ACC112 (cell line): ENCODE measurements around the gene NUB1.

ENCODE experiments used
- H2AFZ ChIP-seq: fragments of 200-600 bp; sonication (generic); one replicate; pipeline ENCODE4 v1.6.0; 2017; ENCODE audit warnings: antibody characterized with exemption, low read length; ENCODE audit not compliant: unreplicated experiment
- H3K27ac ChIP-seq: fragments of 200-600 bp; sonication (generic); 2 replicates; pipeline ENCODE4 v1.5.1; 2014; ENCODE audit warnings: low read depth, mild to moderate bottlenecking, antibody characterized with exemption, low read length, moderate library complexity
- H3K27me3 ChIP-seq: fragments of 200-600 bp; sonication (generic); 2 replicates; pipeline ENCODE4 v1.6.1; 2014; ENCODE audit warnings: mild to moderate bottlenecking, antibody characterized with exemption, low read length, moderate library complexity, mixed read lengths; ENCODE audit not compliant: insufficient read depth
- H3K36me3 ChIP-seq: fragments of 200-600 bp; sonication (generic); 2 replicates; pipeline ENCODE4 v1.6.1; 2016; ENCODE audit warnings: mild to moderate bottlenecking, antibody characterized with exemption, low read length, moderate library complexity, mixed read lengths; ENCODE audit not compliant: insufficient read depth
- H3K4me1 ChIP-seq: fragments of 200-600 bp; sonication (generic); one replicate; pipeline ENCODE4 v1.6.1; 2016; ENCODE audit warnings: low read length, mixed read lengths; ENCODE audit not compliant: insufficient read depth, unreplicated experiment, control insufficient read depth
- H3K4me3 ChIP-seq: fragments of 200-600 bp; sonication (generic); 2 replicates; pipeline ENCODE4 v1.5.1; 2014; ENCODE audit warnings: mild to moderate bottlenecking, low read depth, low read length
- H3K79me2 ChIP-seq: fragments of 200-600 bp; sonication (generic); one replicate; pipeline ENCODE4 v1.6.0; 2016; ENCODE audit warnings: low read length; ENCODE audit not compliant: control insufficient read depth, unreplicated experiment, insufficient read depth

The NUB1 gene

GRCh38 chr7:151389096-151389767 is 47.6 kb downstream of the NUB1 start:
- Histone ChIP-seq H3K27ac (no peak overlapping the region), H3K79me2 (no peaks in the 10 kb centered on the region), H3K4me3 (no peak overlapping the region), H3K4me1 (peaks cover 6% of the 10 kb centered on the region), H3K36me3 (no peaks in the 10 kb centered on the region), H3K27me3 (peaks cover 6% of the 10 kb centered on the region; the same call in 1 of the 2 replicates), H2AFZ (no peak overlapping the region)

DNA sequence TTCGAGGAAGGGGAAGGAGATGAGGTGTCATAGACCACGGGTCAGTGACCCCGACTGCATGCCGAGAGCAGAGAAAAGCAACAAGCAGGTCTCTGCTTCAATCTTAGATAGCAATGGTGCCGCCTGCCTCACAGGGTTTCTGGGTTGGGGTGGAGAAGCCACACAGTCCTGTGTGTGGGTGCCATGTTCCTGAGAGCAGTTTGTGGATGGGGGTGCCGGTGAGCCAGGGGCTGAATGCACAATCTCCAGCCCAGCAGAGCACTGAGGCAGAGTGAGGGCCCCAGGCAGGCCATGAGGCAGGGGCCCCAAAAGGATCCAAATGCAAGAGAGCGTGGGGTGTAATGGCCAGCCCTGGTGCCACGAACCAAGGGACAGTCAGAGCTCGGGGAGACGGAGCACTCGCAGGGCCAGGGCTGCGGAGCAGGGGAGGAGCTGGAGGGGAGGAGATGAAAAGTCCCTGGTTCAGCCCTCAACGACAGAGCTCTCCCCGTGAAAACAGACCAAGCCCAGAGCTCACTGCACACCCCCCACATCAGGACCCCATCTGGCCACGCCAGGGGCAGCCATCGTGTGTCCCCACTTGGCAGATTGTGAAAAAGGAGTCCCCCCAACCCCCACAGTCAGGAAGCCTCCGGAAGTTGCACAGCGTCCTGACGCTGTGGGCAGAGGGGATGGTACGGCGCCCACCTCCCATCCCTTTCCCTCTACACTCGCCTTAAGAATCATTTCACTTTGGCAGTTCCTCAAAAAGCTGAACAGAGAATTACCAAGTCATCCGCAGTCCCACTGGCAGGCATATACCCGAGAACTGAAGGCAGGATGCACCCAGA is 48.4 kb downstream of the NUB1 start:
- Histone ChIP-seq H3K4me1 (peaks cover 6% of the 10 kb centered on the region), H3K4me3 (no peak overlapping the region), H3K27me3 (no peaks in the 10 kb centered on the region), H3K27ac (no peak overlapping the region), H3K36me3 (no peaks in the 10 kb centered on the region), H3K79me2 (no peaks in the 10 kb centered on the region), H2AFZ (no peak overlapping the region)

DNA sequence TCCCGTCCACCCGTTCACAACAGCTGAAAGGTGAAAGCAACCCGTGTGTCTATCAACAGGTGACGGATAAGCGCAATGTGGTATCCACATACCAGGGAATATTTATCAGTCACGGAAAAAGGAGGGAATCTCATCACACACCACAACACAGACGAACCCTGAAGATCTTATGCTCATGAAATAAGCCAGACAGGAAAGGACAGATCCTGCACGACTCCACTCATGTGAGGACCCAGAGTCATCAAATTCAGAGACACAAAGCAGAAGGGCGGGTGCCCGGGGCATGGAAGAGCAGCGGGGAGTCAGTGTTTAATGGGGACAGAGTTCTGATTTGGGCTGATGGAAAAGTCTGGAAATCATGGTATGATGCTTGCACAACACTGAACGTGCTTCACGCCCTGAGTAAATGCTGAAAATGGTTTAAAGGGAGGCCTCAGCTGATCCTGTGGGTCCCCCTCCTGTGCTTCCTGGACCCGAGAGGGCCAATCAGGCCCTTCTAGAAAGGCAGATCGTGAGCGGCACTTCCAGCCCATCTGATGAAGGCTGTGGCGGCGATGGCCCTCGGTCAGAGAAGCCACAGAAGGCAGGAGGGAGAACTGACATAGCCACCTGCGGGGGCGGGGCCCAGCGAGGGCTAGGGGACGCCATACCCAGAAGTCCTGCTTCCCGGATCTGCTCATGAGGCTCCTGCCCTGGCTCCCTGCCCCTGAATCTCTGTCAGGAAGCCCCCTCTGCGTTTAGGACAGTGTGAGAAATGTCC is 49.2 kb downstream of the NUB1 start:
- peaks cover 6% of the 10 kb centered on the region for H3K4me1 ChIP-seq
- no peaks in the 10 kb centered on the region for H3K27me3 ChIP-seq
- H3K79me2 ChIP-seq, result no peaks in the 10 kb centered on the region
- no peaks in the 10 kb centered on the region for H3K36me3 ChIP-seq
- H2AFZ ChIP-seq, result no peak overlapping the region
- no peak overlapping the region for H3K27ac ChIP-seq
- no peak overlapping the region for H3K4me3 ChIP-seq

GRCh38 chr7:151391358-151391730 is 49.7 kb downstream of the NUB1 start:
- Histone ChIP-seq H3K4me1 (peaks cover 6% of the 10 kb centered on the region), H2AFZ (no peak overlapping the region), H3K4me3 (no peak overlapping the region), H3K36me3 (no peaks in the 10 kb centered on the region), H3K27ac (no peak overlapping the region), H3K27me3 (no peaks in the 10 kb centered on the region), H3K79me2 (no peaks in the 10 kb centered on the region)

GRCh38 chr7:151392002-151392401 is 50.4 kb downstream of the NUB1 start:
- Histone ChIP-seq H3K36me3 (no peaks in the 10 kb centered on the region), H3K4me3 (no peak overlapping the region), H3K27ac (no peak overlapping the region), H3K27me3 (no peaks in the 10 kb centered on the region), H3K79me2 (no peaks in the 10 kb centered on the region), H2AFZ (no peak overlapping the region), H3K4me1 (peaks cover 6% of the 10 kb centered on the region)

DNA sequence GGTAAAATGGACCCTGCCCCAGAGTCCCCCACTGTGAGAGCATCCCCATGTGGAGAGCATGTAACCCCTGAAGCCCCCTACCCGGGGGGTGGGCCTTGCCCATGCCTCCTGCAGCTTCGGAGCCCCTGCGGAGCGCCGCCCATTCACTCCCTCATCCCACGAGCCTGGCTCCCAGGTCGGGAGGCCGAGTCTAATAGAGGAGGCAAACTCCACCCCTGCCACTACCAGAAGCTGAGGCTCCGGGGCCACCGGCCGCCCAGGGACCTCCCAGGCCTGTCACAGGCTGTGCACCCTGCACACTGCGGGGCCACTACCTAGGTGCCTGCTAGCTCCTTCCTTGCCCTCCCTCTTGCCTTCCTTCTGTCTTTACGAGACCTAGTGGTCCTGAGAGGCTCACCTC is 50.8 kb downstream of the NUB1 start:
- H3K27ac ChIP-seq, result no peak overlapping the region

GRCh38 chr7:151393031-151393977 is 51.7 kb downstream of the NUB1 start:
- Histone ChIP-seq H3K27me3 (no peaks in the 10 kb centered on the region), H3K27ac (no peak overlapping the region), H3K36me3 (no peaks in the 10 kb centered on the region), H3K79me2 (no peaks in the 10 kb centered on the region), H3K4me3 (no peak overlapping the region), H2AFZ (no peak overlapping the region), H3K4me1 (peaks cover 6% of the 10 kb centered on the region)

More for the DNA sequence above, 50.8 kb downstream of the NUB1 start:
- H3K79me2 ChIP-seq, result no peaks in the 10 kb centered on the region
- H3K36me3 ChIP-seq, result no peaks in the 10 kb centered on the region
- H3K27me3 ChIP-seq, result no peaks in the 10 kb centered on the region
- H2AFZ ChIP-seq, result no peak overlapping the region
- H3K4me3 ChIP-seq, result no peak overlapping the region
- peaks cover 6% of the 10 kb centered on the region for H3K4me1 ChIP-seq

GRCh38 chr7:151394076-151395035 is 52.7 kb downstream of the NUB1 start:
- H3K27me3 ChIP-seq, result no peaks in the 10 kb centered on the region
- no peak overlapping the region for H2AFZ ChIP-seq

DNA sequence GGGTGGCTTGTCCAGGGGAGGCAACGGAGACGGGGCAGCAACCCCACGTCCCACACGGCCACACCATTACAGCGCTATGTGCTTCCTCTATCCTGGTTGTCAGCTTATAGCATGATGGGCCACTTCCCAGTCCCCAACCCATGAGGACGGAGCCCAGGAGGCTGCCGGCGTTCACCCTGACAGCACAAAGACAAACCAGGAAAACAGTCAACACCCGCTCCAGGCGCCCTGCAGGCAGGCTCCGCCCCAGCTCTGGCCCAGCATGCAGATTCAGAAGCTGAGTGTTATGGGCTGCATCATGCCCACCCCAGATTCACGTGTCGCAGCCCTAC is 53.4 kb downstream of the NUB1 start:
- no peak overlapping the region for H2AFZ ChIP-seq
- peaks cover 6% of the 10 kb centered on the region for H3K4me1 ChIP-seq
- H3K79me2 ChIP-seq, result no peaks in the 10 kb centered on the region
- H3K36me3 ChIP-seq, result no peaks in the 10 kb centered on the region
- no peaks in the 10 kb centered on the region for H3K27me3 ChIP-seq
- H3K4me3 ChIP-seq, result no peak overlapping the region
- H3K27ac ChIP-seq, result no peak overlapping the region

More at GRCh38 chr7:151394076-151395035, 52.7 kb downstream of the NUB1 start:
- Histone ChIP-seq H3K4me1 (peaks cover 6% of the 10 kb centered on the region), H3K27ac (no peak overlapping the region), H3K4me3 (no peak overlapping the region), H3K79me2 (no peaks in the 10 kb centered on the region), H3K36me3 (no peaks in the 10 kb centered on the region)
